ENCODE measurements around the gene FNBP1. TPM values are rescaled to one million over a fixed set of nuclear protein-coding genes. Genes with fewer than 3 reads are reported as not detected.

FNBP1 gene
- total RNA-seq, 1 donor from 2014 or later: 29.7 TPM

Other genes starting within 250 kb of the FNBP1 start
- 26.4 and 37.3 TPM in 2 replicates for gene TOR1B, start 240.0 kb downstream of the FNBP1 start, total RNA-seq
- gene TOR1A, start 219.1 kb downstream of the FNBP1 start, total RNA-seq: 32.6 and 39.3 TPM in 2 replicates
- 42.3 and 49.8 TPM in 2 replicates for gene C9orf78, start 207.9 kb downstream of the FNBP1 start, total RNA-seq
- gene USP20, start 207.7 kb downstream of the FNBP1 start, total RNA-seq: 7.5 and 9.0 TPM in 2 replicates
- 22.0 and 62.2 TPM in 2 replicates for gene GPR107, start 10.7 kb upstream of the FNBP1 start, total RNA-seq
- 40.5 and 44.1 TPM in 2 replicates for gene NCS1, start 129.2 kb upstream of the FNBP1 start, total RNA-seq
- under 0.01 TPM in 2 replicates for gene HMCN2, start 222.6 kb upstream of the FNBP1 start, total RNA-seq

Data from pulmonary artery endothelial cell (primary cell).